GM15510 (cell line): Measurements from ENCODE around the gene CTSG.

ENCODE experiments used
- POLR2A ChIP-seq: IDR thresholded peaks from 3 replicates; pipeline ENCODE4 v1.6.1; 2011; ENCODE audit warnings: borderline replicate concordance; ENCODE audit not compliant: insufficient read length; ENCODE audit errors: extremely low read depth

Gene CTSG

GRCh38 chr14:24576182-24576581 is at the start of gene CTSG:
CTSG (minus strand) TSS chr14:24576250; CDS start chr14:24576223, 27 bp downstream.
- no peak for TF ChIP-seq POLR2A

DNA sequence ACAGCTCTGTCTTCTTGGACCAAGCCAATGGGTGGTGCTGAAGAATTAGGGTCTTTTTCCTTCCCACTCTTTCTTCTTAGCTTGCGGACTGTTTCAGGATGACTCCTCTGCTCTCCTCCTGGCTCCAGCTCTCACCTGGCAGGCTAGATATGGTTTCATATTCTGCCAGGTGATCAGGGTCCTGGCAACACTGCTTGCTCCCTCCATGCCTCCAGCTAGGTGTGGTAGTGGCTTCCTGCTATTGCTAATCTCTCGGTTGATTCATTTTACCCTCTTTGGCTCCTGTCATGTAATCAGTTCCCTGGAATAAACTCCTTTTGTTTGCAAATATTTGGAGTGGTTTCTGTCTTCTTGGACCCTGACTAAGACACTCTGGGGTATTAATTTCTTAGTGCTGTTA is 37.7 kb upstream of the CTSG start:
- TF ChIP-seq POLR2A = no peak

- no peak for TF ChIP-seq POLR2A
These were observed 37.2 kb upstream of the CTSG start for GRCh38 chr14:24613241-24613640.

- TF ChIP-seq POLR2A = no peak
These were observed 36.1 kb upstream of the CTSG start for GRCh38 chr14:24612196-24612595.

DNA sequence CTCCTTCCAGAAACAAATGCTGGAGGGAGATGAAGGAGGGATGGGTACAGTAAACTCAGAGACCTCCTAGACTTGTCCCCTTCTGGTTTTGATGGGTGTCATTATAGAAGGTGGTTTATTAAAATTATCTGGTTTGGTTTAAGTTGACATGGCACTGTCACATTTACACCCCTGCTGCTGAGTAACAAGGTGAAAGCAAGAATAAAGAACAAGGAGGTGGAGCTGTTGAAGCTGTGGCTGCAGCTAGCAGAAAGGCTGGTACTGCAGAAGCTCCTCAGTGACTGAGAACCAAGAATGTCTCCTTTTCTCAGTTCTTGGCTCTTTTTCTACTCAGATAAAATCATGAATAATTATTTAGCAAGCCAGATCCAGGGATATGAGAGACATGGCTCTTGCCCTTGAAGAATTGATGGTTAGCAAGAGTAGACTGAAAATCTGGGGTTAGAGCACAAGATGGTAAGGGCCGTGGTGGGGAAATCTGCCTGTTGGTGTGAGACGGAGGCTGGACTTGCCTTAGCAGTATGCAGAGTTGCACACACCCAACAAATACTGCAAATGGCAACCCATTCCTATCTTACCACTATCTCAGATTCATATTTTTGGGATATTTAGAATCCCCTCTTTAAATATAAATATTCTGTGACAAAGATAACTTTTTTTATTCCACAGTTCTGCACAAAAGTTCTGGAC is 33.8 kb upstream of the CTSG start, which contains the start of gene GZMH:
Gene GZMH (minus strand): TSS at position 31 of the 690 bp plus-strand sequence. CDS start 72 bp downstream, outside the sequence.
- TF ChIP-seq POLR2A = no peak

GRCh38 chr14:24607635-24608514 is 31.8 kb upstream of the CTSG start:
- no peak for TF ChIP-seq POLR2A

DNA sequence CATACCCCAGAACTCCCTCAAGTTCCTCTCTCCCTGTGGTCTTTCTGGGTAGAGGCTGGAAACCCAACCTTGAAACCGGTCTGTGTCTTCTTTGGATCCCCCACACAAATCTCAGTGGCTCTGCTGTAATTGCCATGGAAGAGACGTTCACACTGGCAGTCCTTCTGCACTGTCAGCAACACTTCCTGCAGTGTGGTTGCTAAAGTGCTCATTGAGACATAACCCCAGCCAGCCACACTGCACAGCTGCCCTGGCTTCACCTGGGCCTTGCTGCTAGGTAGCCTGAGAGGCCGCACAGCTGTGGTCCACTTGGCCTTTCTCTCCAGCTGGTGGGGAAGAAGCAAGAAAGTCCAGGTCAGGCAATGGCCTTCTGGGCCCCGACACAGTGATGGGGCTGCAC is 31.0 kb upstream of the CTSG start:
- no peak for TF ChIP-seq POLR2A

DNA sequence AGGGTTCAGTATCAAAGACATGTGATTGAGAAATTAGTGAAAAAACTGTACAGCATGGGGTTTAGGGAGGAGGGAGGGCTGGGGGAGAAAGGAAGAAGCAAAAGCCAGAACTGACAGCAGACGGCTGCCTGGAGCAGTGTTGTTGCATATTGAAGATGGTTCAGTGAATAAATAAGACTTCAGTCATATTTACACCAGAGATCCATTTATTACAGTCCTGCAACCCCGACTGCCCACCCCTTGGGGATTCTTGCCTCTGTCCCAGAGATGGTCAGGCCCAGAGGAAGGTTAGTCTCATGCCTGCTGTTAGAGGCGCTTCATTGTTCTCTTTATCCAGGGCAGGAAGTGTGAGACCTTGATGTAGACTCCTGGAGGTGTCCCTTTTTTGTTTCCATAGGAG is 30.2 kb upstream of the CTSG start:
- TF ChIP-seq POLR2A = no peak

- no peak for TF ChIP-seq POLR2A
These were observed 29.6 kb upstream of the CTSG start for GRCh38 chr14:24605435-24606190.

GRCh38 chr14:24597403-24597802 is 21.4 kb upstream of the CTSG start:
- no peak for TF ChIP-seq POLR2A

DNA sequence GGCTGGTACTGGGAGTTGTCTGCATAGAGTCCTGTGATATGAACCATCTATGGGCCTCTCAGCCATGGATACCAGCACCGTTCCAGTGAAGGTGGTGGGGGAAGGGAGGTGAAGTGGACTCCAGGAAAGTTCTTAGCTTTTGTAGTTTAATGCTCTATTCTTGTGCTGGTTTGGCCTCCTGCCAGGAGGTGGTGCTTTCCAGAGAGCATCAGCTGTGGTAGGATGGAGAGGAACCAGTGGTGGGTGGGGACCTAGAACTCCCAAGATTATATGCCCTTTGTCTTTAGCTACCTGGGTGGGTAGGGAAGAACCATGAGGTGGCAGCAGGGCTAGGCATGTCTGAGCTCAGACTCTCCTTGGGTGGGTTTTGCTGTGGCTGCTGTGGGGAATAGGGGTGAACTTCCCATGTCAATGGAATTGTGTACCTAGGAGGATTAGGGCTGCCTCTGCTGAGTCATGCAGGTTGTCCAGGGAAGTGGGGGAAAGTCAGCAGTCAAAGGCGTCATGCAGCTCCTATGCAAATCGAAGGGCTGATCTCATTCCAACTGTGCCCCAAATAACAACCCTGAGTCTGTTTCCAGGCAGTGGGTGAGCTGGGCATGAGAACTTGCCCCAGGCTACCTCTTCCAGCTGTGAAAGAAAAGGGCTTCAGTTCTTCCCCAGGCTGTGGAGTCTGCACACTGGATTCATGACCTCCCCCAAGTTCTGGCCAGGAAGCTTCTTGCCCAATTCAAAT is 19.2 kb upstream of the CTSG start:
- no peak for TF ChIP-seq POLR2A

DNA sequence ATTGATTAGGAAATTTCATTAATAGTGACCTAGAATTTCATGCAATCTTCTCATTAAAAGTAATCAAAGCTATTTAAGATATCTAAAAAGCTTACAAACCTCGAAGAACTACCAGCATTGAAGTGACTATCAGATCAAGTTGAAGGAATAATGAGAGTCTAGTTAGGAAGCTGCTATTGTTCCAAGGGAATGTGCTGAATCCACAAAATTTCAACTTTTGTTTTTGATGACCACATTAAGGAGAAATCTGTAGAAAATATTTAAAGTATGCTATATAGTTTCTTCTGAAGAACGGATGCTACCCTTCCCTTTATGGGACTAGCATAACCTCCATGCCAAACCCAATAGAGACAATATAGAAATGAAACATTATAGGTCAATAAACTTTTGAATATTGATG is 2.5 kb upstream of the CTSG start:
- no peak for TF ChIP-seq POLR2A

- TF ChIP-seq POLR2A = no peak
These were observed 721 bp upstream of the CTSG start for GRCh38 chr14:24576771-24577170.

- no peak for TF ChIP-seq POLR2A
These were observed 1.8 kb downstream of the CTSG start for GRCh38 chr14:24574206-24574774.
